Effector CD4-positive, alpha-beta T cell (primary cell): ENCODE data around the gene CAPN10.

Experiments used
- DNase-seq: peaks from one replicate; pipeline ENCODE4 v3.0.0-alpha.2; 2020

The CAPN10 gene

GRCh38 chr2:240564561-240565332 is 21.8 kb upstream of the CAPN10 start:
- DNase-seq, result peak; percentile 35

- DNase-seq, result peak; percentile 85
Observed at GRCh38 chr2:240565333-240566202, 21.0 kb upstream of the CAPN10 start.

GRCh38 chr2:240566203-240567136 is 20.1 kb upstream of the CAPN10 start:
- peak; percentile 92 for DNase-seq

- peak; percentile 47 for DNase-seq
Observed at GRCh38 chr2:240567137-240567871, 19.2 kb upstream of the CAPN10 start.

- peak; percentile 46 for DNase-seq
Observed at GRCh38 chr2:240567872-240568677, 18.5 kb upstream of the CAPN10 start, which contains the start of gene RNPEPL1. Gene RNPEPL1 (plus strand): TSS chr2:240568484. CDS start chr2:240568587, 103 bp downstream.

- peak; percentile 48 for DNase-seq
Observed at GRCh38 chr2:240568678-240569522, 17.6 kb upstream of the CAPN10 start.

- no peak for DNase-seq
Observed at GRCh38 chr2:240569523-240569997, 17.0 kb upstream of the CAPN10 start.

- DNase-seq, result no peak
Observed at GRCh38 chr2:240569998-240570530, 16.5 kb upstream of the CAPN10 start.

GRCh38 chr2:240570531-240571313 is 15.8 kb upstream of the CAPN10 start:
- DNase-seq, result no peak

GRCh38 chr2:240571314-240571973 is 15.1 kb upstream of the CAPN10 start:
- DNase-seq, result no peak

GRCh38 chr2:240572141-240573031 is 14.1 kb upstream of the CAPN10 start:
- DNase-seq, result no peak

GRCh38 chr2:240573071-240573515 is 13.4 kb upstream of the CAPN10 start:
- DNase-seq, result no peak

- no peak for DNase-seq
Observed at GRCh38 chr2:240573516-240574385, 12.8 kb upstream of the CAPN10 start.

- no peak for DNase-seq
Observed at GRCh38 chr2:240574386-240575100, 12.0 kb upstream of the CAPN10 start.
